Upper lobe of left lung (tissue), 4 donors: ENCODE measurements around the gene PRKCQ.

Experiments
- CTCF ChIP-seq, 6 experiments: fragments of 450-650 bp in 4 of 6; fragments of 200-600 bp in 2 of 6; sonication (generic) in 2 of 6; IDR thresholded peaks; one replicate each; pipeline ENCODE4 v1.5.1; 2016 to 2019; ENCODE audit warnings: antibody characterized with exemption in 6 of 6
- EP300 ChIP-seq, 4 donors: sonication (generic); formaldehyde crosslinking; IDR thresholded peaks; one replicate each; pipeline ENCODE4 v1.5.1; 2017; ENCODE audit warnings: antibody characterized with exemption in 4 of 4, control low read depth in 2 of 4

GRCh38 chr10:6592080-6592479, 12.0 kb upstream of the PRKCQ start:
- TF ChIP-seq EP300 (IDR thresholded peaks at IDR 0.05): no peak
- no peak for TF ChIP-seq CTCF (IDR thresholded peaks at IDR 0.05)
